AG09309 (cell line): ENCODE measurements around the gene NFKB1.

Source experiments
- DNase-seq: peaks from one replicate; pipeline ENCODE4 v3.0.0-alpha.2; 2010; ENCODE audit warnings: low read depth
- H3K4me3 ChIP-seq: 2 replicates; pipeline ENCODE4 v1.5.1; 2011; ENCODE audit warnings: mild to moderate bottlenecking, low read depth, low read length, moderate library complexity; ENCODE audit not compliant: control insufficient read depth
- CTCF ChIP-seq: IDR thresholded peaks from 2 replicates; pipeline ENCODE4 v1.5.1; 2011; ENCODE audit warnings: mild to moderate bottlenecking, low read depth, low read length, inconsistent platforms; ENCODE audit not compliant: insufficient read depth, control insufficient read depth; ENCODE audit errors: missing control alignments

NFKB1 gene

DNA sequence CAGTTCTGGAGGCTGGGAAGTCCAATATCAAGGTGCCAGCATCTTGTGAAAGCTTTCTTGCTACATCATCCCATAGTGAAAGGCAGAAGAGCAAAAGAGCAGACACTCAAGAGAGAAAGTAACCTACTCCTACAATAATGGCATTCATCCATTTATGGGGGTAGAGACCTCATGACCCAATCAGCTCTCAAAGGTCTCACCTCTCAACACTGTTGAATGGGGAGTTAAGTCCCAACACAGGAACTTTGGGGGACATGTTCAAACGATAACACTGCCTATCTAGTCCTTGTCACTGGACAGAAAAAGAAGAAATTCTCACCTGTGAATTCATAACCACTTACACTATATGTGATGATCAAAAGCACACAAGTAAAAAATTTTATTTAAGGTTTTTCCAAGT is 6.6 kb upstream of the NFKB1 start:
- H3K4me3 ChIP-seq: no peak overlapping the region
- no peak for TF ChIP-seq CTCF
- no peak for DNase-seq

GRCh38 chr4:102497986-102498385 is 3.2 kb upstream of the NFKB1 start:
- no peak for TF ChIP-seq CTCF
- no peak overlapping the region for H3K4me3 ChIP-seq
- no peak for DNase-seq

GRCh38 chr4:102500352-102500695 is 835 bp upstream of the NFKB1 start:
- DNase-seq: no peak
- TF ChIP-seq CTCF: peak; percentile 13
- peak overlapping the region; percentile 91 for H3K4me3 ChIP-seq

DNA sequence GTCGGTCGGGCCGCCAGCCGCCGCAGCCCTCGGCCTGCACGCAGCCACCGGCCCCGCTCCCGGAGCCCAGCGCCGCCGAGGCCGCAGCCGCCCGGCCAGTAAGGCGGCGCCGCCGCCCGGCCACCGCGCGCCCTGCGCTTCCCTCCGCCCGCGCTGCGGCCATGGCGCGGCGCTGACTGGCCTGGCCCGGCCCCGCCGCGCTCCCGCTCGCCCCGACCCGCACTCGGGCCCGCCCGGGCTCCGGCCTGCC is 213 bp downstream of the NFKB1 start:
- peak overlapping the region; percentile 91 for H3K4me3 ChIP-seq
- no peak for TF ChIP-seq CTCF
- no peak for DNase-seq

DNA sequence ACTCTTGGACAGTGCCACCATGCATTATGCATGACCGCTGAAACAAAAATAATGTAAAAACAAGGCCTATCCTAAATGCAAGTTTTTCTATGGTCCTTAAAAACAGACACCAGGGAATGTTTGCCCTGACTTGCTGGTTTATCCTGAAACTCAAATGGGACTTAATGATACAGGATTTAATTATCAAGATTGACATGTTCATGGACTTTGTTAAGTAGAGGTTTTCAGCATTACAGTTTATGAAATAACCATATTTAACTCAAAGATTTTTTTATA is 1.3 kb downstream of the NFKB1 start:
- peak overlapping the region; percentile 91 for H3K4me3 ChIP-seq
- no peak for TF ChIP-seq CTCF
- no peak for DNase-seq

- DNase-seq: no peak
- TF ChIP-seq CTCF: no peak
- no peak overlapping the region for H3K4me3 ChIP-seq
Measured at GRCh38 chr4:102503301-102503746, 2.2 kb downstream of the NFKB1 start.
